Measurements from ENCODE around the gene ABCA4. TPM values are rescaled to one million over a fixed set of nuclear protein-coding genes. Genes with fewer than 3 reads are reported as not detected.

The ABCA4 gene
- total and polyA plus RNA-seq, 2 donors (not counting 3 experiments of a cell fraction or from before 2014, with no cell fraction given), result 2.3 to 4.9 TPM

DNA sequence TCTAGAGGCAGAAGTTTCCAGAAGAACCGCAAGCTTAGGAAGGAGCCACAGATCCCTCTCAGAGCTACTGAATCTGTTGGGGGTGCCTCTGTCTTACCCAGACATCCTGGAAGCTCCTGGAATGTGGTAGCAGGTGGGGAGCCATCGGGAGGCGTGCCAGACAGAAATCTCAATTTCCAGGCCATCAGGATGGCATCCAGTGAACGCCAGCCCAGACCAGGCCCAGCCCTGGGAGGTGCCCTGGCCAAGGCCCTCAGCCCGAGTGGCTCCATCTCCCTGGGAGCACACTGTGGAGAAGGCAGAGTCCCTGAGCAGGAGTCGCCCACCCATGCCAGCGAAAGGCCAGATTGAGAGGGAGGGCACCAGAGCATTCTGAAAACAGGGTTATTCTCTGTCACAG lies 2.5 kb downstream of the ABCA4 start:
- TF ChIP-seq GATA2 (IDR thresholded peaks at IDR 0.05; ENCODE audit: insufficient read depth, insufficient read length, low read depth, low read length), result no peak
- TF ChIP-seq EZH2 (IDR thresholded peaks at IDR 0.05; ENCODE audit: borderline replicate concordance, low read depth, low read length, severe bottlenecking), result no peak
- no peak for TF ChIP-seq MYC (IDR thresholded peaks at IDR 0.05; ENCODE audit: low read depth, low read length)
- TF ChIP-seq, protein P1, sequence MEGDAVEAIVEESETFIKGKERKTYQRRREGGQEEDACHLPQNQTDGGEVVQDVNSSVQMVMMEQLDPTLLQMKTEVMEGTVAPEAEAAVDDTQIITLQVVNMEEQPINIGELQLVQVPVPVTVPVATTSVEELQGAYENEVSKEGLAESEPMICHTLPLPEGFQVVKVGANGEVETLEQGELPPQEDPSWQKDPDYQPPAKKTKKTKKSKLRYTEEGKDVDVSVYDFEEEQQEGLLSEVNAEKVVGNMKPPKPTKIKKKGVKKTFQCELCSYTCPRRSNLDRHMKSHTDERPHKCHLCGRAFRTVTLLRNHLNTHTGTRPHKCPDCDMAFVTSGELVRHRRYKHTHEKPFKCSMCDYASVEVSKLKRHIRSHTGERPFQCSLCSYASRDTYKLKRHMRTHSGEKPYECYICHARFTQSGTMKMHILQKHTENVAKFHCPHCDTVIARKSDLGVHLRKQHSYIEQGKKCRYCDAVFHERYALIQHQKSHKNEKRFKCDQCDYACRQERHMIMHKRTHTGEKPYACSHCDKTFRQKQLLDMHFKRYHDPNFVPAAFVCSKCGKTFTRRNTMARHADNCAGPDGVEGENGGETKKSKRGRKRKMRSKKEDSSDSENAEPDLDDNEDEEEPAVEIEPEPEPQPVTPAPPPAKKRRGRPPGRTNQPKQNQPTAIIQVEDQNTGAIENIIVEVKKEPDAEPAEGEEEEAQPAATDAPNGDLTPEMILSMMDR (IDR thresholded peaks at IDR 0.05; ENCODE audit: extremely low read depth in 1 of 2, insufficient read depth in 1 of 2, low read depth in 1 of 2, low read length in 2 of 2), result no peak
- TF ChIP-seq POLR2A (IDR thresholded peaks at IDR 0.05; ENCODE audit: low read depth, low read length), result no peak
- TF ChIP-seq, protein P2, sequence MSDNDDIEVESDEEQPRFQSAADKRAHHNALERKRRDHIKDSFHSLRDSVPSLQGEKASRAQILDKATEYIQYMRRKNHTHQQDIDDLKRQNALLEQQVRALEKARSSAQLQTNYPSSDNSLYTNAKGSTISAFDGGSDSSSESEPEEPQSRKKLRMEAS (IDR thresholded peaks at IDR 0.05; ENCODE audit: insufficient read depth, insufficient read length), result no peak
- no peak for TF ChIP-seq POLR2AphosphoS5 (IDR thresholded peaks at IDR 0.05; ENCODE audit: insufficient read depth, low read depth, low read length)
- TF ChIP-seq FOS (IDR thresholded peaks at IDR 0.05; ENCODE audit: borderline replicate concordance, insufficient read depth, low read length), result no peak
- TF ChIP-seq JUN (IDR thresholded peaks at IDR 0.05; ENCODE audit: borderline replicate concordance, insufficient read depth, insufficient read length, low read depth), result no peak
- intact Hi-C loops (cut with micrococcal nuclease), result no loop called here
- no TSS peak for BruUV-seq (replicated peaks)
- H3K27me3 ChIP-seq (ENCODE audit: control insufficient read depth in 2 of 2, insufficient read depth in 2 of 2, low read length in 2 of 2), result no peaks in the 10 kb centered on the region
- no peak overlapping the region for H3K4me2 ChIP-seq (ENCODE audit: insufficient read depth, low read length)
- POLR2A ChIA-PET, result no interaction called here
- DNase-seq (ENCODE audit: low read depth, low spot score), result no peak
- dilution Hi-C loops (cut with MboI; ENCODE audit: extremely low pct_ligation_motif_present, low sequenced_read_pairs), result no loop called here
- no peak overlapping the region for H3K4me3 ChIP-seq (replicated peaks in 1 of 3; ENCODE audit: insufficient read depth in 1 of 3, low read depth in 1 of 3, low read length in 3 of 3)
- CTCF ChIA-PET, result interaction anchor here (1.2 kb wide), 1 partner anchor 26 kb away, joined by 3 read pairs; no protein-coding TSS in a partner anchor
- H3K9me1 ChIP-seq (replicated peaks; ENCODE audit: control insufficient read depth, extremely low read depth, insufficient read depth, low read length), result no peaks in the 10 kb centered on the region
- no peaks in the 10 kb centered on the region for H3K4me1 ChIP-seq (ENCODE audit: control insufficient read depth, extremely low read depth, insufficient read depth, low read length)
- H3K27ac ChIP-seq (ENCODE audit: insufficient read depth, low read depth, low read length), result no peak overlapping the region
- H3K9me3 ChIP-seq (replicated peaks; ENCODE audit: control insufficient read depth, insufficient read depth, low read length), result no peaks in the 10 kb centered on the region
- FAIRE-seq, result no peak
- no peak overlapping the region for H2AFZ ChIP-seq (ENCODE audit: low read depth, low read length)
- H3K9ac ChIP-seq (replicated peaks; ENCODE audit: extremely low read depth, insufficient read depth, low read length), result no peak overlapping the region
- H4K20me1 ChIP-seq (replicated peaks; ENCODE audit: control insufficient read depth, extremely low read depth, insufficient read depth, low read length), result no peaks in the 10 kb centered on the region
- no peaks in the 10 kb centered on the region for H3K36me3 ChIP-seq (ENCODE audit: control insufficient read depth in 2 of 2, extremely low read depth in 1 of 2, insufficient read depth in 2 of 2, low read length in 2 of 2)
- H3K79me2 ChIP-seq (ENCODE audit: control insufficient read depth, insufficient read depth, low read length), result no peaks in the 10 kb centered on the region

All from endothelial cell of umbilical vein (primary cell).